A673 (cell line): ENCODE data around the gene PRR5L.

ENCODE experiments used
- CTCF ChIP-seq: fragments of 300-800, 200-600 bp; sonication (generic); conservative IDR thresholded peaks from 2 replicates; pipeline ENCODE4 v1.5.1; 2017; ENCODE audit warnings: low read depth, mild to moderate bottlenecking, antibody characterized with exemption, low read length, moderate library complexity, mixed read lengths
- EZH2 ChIP-seq: fragments of 200-600 bp; sonication (generic); IDR thresholded peaks from 2 replicates; pipeline ENCODE4 v1.6.1; 2017; ENCODE audit warnings: borderline replicate concordance, low read depth, mild to moderate bottlenecking, mixed read lengths, antibody characterized with exemption, low read length; ENCODE audit not compliant: poor library complexity, severe bottlenecking

GRCh38 chr11:36388071-36388470, 92.0 kb downstream of the PRR5L start:
- no peak for TF ChIP-seq CTCF
- TF ChIP-seq EZH2: no peak
